ENCODE data around the gene DCTN2.
"Not testable (repeated sequence)": the region's sequence is repeated elsewhere in the genome, so short reads cannot be mapped to it uniquely, and the experiment has no call there.

Gene DCTN2

GRCh38 chr12:57513677-57514076, 33.3 kb downstream of the DCTN2 start:
- DNase-seq: not testable (repeated sequence)

GRCh38 chr12:57513266-57513665, 33.7 kb downstream of the DCTN2 start:
- no peak for DNase-seq

- no peak for DNase-seq
Observed at GRCh38 chr12:57512665-57513064, 34.3 kb downstream of the DCTN2 start.

DNA sequence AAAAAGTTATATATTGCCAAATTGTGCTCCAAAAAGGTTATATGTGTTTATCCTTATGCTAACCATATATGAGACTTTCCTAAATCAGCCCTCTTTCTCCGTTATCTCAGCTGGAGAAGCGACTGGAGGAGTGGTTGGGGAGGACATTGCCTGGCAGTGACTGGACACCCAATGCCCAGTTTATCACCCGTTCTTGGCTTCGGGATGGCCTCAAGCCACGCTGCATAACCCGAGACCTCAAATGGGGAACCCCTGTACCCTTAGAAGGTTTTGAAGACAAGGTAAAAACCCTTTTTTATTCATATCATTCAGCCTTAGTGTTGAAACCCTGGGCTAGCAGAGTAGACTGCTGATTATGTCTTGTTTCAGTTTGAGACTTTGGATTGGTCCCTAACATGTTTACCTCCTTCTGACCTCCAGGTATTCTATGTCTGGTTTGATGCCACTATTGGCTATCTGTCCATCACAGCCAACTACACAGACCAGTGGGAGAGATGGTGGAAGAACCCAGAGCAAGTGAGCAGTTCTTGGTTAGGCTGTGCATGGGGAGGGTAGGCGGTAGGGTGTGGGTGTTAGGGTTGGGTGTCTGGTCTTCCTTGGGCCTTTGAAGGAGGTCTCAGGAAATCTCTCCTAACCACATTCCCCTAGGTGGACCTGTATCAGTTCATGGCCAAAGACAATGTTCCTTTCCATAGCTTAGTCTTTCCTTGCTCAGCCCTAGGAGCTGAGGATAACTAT, 35.2 kb downstream of the DCTN2 start:
- no peak for DNase-seq

DNA sequence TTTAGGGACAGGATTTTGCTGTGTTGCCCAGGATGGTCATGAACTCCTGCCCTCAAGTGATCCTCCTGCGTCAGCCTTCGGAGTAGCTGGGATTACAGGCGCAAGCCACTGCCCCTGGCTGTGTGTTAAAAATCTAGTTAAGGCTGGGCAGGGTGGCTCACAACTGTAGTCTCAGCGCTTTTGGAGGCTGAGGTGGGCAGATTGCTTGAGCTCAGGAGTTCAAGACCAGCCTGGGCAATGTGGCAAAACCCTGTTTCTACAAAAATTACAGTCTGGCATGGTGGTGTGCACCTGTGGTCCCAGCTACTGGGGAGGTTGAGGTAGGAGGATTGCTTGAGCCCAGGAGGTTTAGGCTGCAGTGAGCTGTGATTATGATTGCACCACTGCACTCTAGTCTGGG, 35.8 kb downstream of the DCTN2 start:
- DNase-seq: no peak

GRCh38 chr12:57507796-57508195, 39.2 kb downstream of the DCTN2 start:
- not testable (repeated sequence) for DNase-seq

DNA sequence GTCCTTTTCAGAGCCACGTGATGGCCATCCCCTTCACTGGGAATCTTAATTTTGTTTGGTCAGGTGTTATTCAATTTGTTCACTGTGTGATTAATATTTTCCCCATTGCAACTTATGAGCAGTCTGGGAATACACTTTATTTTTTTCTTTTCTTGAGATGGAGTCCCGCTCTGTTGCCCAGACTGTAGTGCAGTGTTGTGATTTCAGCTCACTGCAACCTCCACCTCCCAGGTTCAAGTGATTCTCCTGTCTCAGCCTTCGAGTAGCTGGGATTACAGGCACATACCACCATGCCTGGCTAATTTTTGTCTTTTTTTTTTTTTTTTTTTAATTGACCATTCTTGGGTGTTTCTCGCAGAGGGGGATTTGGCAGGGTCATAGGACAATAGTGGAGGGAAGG, 40.5 kb downstream of the DCTN2 start:
- not testable (repeated sequence) for DNase-seq

DNA sequence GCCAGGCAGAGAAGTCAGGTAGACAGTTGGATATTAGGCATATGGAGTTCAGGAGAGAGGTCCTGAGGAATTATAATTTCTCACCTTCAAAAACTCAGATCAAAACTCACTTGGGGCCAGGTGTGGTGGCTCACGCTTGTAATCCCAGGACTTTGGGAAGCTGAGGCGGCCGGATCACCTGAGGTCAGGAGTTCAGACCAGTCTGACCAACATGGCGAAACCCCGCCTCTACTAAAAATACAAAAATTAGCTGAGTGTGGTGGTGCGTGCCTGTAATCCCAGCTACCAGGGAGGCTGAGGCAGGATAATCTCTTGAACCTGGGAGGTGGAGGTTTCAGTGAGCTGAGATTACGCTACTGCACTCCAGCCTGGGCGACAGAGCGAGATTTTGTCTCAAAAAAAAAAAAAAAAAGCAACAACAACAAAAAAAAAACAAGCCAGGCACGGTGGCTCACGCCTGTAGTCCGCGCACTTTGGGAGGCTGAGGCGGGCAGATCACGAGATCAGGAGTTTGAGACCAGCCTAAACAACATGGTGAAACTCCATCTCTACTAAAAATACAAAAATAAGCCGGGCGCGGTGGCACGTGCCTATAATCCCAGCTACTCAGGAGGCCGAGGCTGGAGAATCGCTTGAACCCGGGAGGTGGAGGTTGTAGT, 44.6 kb downstream of the DCTN2 start:
- not testable (repeated sequence) for DNase-seq

DNA sequence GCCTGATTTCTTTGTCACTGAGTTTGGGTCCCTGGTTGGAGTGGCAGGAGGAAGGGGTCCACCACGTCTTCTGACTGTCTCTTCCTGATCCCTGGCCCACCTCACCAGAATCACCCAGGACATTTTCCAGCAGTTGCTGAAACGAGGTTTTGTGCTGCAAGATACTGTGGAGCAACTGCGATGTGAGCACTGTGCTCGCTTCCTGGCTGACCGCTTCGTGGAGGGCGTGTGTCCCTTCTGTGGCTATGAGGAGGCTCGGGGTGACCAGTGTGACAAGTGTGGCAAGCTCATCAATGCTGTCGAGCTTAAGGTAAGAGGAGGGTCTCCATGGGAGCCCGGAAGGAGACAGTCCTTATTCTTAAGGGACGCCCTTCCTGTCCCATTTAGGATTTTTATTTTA, 46.8 kb downstream of the DCTN2 start:
- DNase-seq: no peak

DNA sequence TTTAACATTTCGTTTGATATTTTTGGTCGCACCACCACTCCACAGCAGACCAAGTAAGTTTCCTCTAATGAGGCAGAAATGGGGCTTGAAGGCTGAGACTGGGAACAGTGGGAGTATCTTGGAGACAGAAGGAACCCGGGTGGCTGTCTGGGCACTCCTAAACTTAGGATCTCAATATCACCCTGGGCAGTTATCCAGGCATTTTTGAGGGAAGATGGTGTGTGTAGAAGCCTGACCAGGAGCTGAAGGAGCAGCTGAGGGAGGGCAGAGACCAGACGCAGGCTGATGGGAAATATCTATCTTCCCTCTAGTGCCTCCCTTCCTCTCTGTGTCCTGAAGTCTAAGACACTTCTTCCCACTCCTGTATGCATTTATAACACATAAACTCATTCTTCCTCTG, 48.4 kb downstream of the DCTN2 start:
- no peak for DNase-seq

- no peak for DNase-seq
Observed at GRCh38 chr12:57498132-57498502, 48.9 kb downstream of the DCTN2 start.

- no peak for DNase-seq
Observed at GRCh38 chr12:57497223-57498131, 49.5 kb downstream of the DCTN2 start.

DNA sequence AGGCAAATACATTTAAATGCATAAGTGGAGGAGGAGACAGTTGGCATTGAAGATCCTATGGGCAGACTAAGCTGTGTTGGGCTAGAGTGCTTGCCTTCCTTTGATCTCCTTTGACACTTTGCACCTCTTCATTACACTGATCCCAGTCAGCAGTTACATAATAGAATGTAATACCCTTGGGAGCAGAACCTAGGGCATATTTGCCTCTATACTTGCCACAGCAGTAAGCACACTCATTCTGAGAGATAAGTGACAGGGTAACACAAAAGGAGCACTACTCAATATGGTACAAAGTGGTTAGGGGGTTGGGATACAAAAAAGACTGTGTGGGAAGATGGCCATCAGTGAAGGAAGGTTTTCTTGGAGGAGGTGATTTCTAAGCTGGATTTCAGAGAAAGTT, 50.2 kb downstream of the DCTN2 start:
- no peak for DNase-seq

DNA sequence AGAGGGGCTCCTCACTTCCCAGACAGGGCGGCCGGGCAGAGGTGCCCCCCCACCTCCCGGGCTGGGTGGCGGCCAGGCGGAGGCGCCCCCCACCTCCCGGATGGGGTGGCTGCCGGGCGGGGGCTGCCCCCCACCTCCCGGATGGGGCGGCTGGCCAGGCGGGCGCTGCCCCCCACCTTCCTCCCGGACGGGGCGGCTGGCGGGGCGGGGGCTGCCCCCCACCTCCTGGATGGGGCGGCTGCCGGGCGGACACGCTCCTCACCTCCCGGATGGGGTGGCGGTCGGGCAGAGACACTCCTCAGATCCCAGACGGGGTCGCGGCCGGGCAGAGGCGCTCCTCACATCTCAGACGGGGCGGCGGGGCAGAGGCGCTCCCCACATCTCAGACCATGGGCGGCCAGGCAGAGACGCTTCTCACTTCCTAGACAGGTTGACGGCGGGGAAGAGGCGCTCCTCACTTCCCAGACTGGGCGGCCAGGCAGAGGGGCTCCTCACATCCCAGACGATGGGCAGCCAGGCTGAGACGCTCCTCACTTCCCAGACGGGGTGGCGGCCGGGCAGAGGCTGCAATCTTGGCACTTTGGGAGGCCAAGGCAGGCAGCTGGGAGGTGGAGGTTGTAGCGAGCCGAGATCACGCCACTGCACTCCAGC, 51.8 kb downstream of the DCTN2 start:
- DNase-seq: not testable (repeated sequence)

GRCh38 chr12:57491393-57492280, 55.4 kb downstream of the DCTN2 start:
- no peak for DNase-seq

- DNase-seq: no peak
Observed at GRCh38 chr12:57490126-57490525, 56.9 kb downstream of the DCTN2 start.

DNA sequence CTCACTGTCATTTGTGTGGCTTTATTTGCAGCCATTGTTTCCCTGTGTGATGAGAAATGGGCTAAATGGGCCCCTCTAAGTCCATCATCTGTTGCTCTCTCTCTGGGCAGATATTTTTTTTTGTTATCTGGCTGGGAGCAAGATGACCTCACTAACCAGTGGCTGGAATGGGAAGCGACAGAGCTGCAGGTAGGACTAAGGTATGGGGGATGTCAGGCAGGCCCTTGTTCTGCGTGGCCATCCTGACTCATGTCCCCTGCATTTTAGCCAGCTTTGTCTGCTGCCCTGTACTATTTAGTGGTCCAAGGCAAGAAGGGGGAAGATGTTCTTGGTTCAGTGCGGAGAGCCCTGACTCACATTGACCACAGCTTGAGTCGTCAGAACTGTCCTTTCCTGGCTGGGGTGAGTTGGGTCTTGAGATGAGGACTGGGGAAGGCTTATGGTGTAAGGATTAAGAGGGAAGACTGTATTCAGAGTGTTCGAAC, 57.8 kb downstream of the DCTN2 start:
- no peak for DNase-seq

GRCh38 chr12:57488402-57489156, 58.4 kb downstream of the DCTN2 start:
- DNase-seq: no peak

DNA sequence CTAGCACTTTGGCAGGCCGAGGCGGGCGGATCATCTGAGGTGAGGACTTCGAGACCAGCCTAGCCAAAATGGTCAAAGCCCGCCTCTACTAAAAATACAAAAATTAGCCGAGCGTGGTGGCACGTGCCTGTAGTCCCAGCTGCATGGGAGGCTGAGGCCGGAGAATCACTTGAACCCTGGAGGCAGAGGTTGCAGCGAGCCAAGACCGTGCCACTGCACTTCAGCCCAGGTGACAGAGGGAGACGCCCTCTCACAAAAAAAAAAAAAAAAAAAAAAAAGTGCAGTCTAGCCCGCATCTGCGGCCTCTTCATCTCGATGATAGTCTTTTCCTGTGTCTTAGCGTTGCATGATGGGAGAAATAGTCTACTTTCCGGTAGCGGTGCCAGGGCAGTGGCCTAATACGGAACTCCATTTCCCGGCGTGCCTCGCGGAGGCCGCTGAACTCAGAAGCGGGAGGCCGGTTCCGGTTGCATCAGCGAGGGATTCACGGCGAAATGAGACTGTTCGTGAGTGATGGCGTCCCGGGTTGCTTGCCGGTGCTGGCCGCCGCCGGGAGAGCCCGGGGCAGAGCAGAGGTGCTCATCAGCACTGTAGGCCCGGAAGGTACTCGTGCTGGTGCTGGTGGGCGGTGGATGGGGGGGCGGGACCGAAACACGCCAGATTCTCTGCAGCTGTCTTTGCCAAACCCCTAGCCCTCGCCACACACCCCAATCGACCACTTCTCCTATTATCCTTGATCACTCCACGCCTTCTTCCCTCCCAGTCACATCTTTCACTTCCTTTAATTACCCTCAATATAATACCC, 59.2 kb downstream of the DCTN2 start, which contains the start of gene MARS1:
TSS of gene MARS1 (plus strand) at position 472 of the 805 bp plus-strand sequence. CDS start at position 495, 23 bp downstream.
- peak; percentile 96 for DNase-seq

GRCh38 chr12:57487055-57487596, 59.9 kb downstream of the DCTN2 start:
- DNase-seq: no peak
